HG02852 (cell line): ENCODE data around the gene C19orf38.
"Not testable (repeated sequence)": the region's sequence is repeated elsewhere in the genome, so short reads cannot be mapped to it uniquely, and the experiment has no call there.

Experiments used
- ATAC-seq: cut with Tn5 transposase; IDR thresholded peaks from one replicate; pipeline ENCODE4 v1.9.1; 2021; ENCODE audit warnings: mild to moderate bottlenecking, moderate library complexity; ENCODE audit not compliant: unreplicated experiment

The C19orf38 gene

DNA sequence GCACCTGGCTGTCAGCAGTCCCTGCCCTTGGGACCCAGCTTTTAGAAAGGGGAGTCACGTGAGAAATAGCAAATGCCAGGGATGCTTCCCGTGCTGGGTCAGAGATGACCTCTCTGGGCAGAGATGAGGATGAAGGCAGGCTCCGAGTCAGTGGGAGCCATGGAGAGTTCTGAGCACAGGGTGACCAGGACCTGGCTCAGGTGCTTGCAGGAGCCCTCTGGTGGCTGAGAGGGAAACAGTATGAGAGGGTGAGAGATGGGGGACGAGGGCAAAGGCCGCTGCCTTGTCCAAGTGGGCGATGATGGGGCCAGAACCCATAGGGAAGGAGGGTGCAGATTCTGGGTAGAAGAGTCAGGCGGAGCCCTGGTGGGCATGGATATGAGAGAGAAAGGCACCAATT lies 28.0 kb upstream of the C19orf38 start:
- ATAC-seq = no peak

- ATAC-seq = no peak
These were observed 24.5 kb upstream of the C19orf38 start for GRCh38 chr19:10823690-10824089.

- no peak for ATAC-seq
These were observed 22.0 kb upstream of the C19orf38 start for GRCh38 chr19:10826231-10826630.

DNA sequence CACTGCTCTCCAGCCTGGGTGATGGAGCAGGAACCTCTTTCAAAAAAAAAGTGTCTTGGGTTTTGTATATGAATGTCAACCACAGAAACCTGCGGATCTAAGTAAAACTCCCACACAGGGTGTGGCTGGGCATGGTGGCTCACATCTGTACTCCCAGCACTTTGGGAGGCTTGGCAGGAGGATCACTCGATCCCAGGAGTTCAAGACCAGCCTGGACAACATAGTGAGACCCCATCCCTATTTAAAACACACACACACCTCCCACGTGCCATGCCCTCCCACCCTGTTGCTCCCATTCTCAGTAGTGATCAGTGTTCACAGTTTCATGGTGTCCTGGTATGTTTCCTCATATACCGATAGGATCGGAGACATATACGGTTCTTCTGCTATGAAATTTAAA lies 21.4 kb upstream of the C19orf38 start:
- no peak for ATAC-seq

DNA sequence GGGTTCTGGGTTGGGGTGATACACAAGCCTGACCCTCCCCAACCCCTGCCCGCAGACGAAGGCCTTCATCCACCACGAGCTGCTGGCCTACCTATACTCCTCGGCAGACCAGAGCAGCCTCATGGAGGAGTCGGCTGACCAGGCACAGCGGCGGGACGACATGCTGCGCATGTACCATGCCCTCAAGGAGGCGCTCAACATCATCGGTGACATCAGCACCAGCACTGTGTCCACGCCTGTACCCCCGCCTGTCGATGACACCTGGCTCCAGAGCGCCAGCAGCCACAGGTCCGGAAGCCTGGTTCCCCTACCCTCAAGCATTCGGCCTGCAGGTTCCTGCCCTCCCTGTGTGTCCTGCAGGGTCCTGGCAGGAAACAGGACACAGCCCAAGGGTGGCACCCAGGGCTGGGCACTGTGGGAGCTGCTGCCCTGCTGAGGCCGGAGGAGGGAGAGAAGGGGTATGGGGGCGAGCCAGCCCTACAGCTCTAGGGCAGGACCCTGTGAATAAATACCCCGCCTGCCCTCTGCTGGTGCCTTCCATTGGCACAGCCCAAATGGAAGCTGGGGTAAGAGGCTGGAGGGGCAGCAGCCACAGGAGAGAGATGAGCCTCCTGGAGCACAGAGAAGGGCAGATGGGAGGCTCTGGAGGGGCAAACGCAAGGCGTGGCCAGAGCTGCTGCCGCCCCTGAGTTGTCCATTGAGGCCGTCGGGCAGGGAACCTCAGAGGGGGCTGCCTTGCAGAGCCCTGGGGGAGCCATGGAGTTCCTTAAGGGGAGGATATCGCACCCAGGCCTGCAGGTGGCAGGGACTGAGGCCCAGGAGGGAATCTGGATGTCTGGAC lies 19.0 kb upstream of the C19orf38 start:
- no peak for ATAC-seq

- no peak for ATAC-seq
These were observed 18.2 kb upstream of the C19orf38 start for GRCh38 chr19:10829967-10830366.

DNA sequence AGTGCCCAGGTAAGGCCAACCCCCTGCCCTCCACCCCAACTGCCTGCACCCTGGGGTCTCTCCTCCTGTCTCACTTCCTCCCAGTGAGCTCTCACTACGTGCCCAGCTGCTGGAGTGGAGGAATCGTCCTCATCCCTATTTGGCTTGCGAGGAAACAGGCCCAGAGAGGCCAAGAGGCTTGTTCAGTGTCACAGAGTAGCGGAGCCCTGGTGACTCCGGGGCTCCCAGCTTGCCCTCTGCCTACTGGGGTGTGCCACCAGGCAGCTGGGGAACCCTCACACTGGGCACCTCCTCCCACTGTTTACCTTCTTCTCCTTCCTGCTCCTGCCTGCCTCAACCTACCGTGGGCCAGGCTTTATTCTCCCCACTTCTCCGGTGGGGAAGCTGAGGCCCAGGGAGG lies 17.8 kb upstream of the C19orf38 start:
- no peak for ATAC-seq

GRCh38 chr19:10830931-10831779 lies 17.1 kb upstream of the C19orf38 start:
- ATAC-seq = no peak

DNA sequence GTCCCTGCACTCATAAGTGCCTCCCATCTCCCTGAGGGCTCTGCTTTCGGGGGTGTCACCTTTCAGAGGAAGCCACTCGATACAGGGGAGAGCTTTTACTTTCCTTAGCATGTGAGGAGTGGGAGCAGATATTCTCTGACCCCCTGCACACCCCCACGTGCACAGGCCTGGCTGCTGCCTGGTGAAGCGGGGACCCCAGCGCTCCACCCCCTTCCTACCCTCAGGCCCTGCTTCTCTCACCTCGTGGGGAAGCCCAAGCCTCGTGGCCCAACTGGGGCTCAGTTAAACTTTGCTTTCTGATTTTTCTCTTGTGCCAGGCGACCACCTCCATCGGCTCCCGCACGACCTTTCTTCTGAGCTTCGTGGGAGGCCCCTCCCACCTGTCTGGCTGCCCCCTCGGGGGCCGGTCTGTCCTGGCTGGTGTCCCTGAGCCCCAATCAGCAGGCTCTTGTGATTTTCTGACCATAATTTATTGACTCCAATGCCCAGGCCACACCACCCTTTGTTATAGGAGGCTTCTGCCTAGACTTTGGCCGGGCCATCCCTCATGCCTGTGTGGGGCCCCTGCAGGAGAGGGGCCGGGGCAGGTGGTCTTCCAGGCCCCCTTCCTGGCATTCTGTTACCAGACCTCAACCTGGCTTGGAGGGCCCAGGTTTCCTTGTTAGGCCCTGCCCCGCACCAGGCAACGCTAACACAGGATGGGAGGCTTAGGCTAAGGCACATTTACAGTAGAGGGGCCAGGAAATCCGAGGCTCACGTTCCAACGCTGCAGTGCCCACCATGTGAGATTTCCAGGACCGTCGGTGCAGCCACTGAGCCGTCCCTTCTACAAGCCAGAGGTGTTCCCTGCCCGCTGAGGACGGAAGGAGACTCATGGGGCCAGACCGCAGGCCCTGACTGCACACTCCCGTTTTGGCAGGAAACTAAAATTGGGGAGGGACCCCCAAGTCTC lies 16.0 kb upstream of the C19orf38 start:
- no peak for ATAC-seq

- ATAC-seq = no peak
These were observed 15.3 kb upstream of the C19orf38 start for GRCh38 chr19:10832939-10833296.

DNA sequence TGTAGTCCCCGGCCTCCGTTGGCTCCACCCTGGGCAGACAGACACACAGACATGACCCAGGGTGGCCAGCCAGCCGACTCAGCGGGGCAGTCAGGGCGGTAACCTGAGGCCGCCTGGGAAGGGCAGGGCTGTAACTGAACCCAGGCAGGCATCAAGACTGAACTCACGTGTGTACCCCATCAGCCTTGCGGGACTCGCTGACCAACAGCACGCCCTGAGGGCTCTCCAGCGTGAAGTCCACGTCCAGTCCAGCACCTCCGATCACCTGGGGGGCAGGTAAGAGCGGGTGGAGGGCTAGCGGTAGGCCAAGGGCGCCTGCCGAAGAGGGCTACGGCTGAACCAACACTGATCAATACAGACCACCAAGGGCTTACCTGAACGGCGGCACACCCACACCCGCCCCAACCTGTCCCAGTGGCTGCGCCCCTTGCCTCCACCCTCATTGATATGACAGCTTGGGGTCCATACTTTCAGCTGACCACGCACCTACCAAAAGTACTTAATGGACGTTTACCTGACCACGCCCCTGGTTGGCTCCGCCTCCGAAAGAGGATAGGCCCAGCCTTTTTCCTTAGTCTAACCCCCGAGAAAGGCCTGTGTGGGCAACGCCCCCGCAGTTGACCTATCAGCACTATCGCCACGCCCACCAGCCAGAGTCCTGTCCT lies 13.0 kb upstream of the C19orf38 start:
- ATAC-seq = no peak

DNA sequence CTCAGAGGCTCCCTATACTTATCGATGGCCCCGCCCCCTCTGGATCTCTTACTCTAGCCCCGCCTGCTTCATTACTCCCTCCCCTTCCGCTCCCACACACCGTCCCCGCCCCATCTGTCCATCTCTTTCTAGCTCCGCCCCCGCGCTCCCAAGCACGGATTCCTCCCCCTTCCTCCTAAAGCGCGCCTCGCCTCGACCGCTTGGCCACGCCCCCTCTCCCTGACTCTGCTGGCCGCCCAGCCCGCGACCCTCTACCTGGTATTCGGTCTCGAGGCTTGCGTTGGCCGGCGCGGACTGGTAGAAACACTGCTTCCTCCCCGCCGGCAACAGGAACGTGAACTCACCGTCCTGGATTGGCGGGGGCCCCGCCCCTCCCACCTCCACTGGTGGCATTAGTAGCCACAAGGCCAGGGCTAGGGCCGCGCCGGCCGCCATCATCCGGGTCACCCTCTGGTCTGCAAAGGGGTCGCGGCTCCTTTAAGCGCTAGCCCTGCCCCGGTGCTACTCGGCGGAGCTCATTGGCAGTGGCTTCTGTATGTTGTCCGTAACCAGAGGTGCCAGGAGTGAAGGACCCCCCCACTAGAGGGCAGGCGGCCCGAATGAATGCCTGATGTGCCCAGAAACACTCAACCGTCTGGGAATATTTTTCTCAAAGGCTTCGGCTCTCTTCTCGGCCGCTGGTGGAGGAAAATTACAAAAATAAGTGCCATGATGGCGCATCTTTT lies 12.3 kb upstream of the C19orf38 start, which contains the start of gene TMED1:
TSS of gene TMED1 (minus strand) at position 459 of the 725 bp plus-strand sequence. CDS start at position 438, 21 bp downstream.
- peak; percentile 73 for ATAC-seq

DNA sequence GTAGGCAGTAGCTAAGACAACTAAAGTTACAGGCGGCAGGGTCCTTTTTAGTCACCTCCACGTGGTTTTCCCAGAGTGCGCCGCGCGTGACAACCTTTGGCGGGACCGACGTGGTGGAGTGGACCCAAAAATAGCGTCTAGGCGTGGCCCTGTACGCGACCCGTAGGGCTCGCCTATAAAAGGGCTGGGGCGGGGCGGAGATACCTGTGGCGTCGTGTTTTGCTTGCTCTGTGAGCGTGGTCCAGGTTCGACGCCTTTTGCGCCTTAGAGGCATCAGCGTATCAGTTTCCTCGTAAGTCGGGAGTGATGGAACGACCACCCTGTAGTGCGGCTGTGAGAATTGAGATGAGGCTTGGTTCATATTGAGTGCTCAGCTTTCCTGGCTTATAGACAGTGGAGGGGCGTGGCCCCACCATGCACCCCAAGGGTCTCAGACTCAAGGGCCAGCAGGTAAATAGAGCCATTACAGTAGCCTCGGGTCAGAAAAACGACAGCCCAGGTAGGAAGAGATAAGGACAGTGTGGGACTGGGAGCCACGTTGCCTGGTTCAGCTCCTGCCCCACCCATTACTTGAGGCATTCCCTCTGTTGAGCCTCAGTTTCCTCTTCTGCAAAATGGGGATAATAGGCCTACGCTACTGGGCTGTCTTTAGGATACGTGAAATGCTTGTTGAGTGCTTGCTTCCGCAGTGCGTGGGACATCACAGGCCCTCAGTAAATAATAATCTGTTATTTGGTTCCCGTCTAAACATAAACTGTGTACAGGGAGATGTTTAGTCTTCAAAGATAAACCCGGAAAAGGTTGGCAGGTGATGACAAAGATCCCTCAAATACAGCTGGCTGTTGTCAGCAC lies 11.5 kb upstream of the C19orf38 start:
- peak; percentile 16 for ATAC-seq

- ATAC-seq = not testable (repeated sequence)
These were observed 10.6 kb upstream of the C19orf38 start for GRCh38 chr19:10837649-10838048.

- ATAC-seq = no peak
These were observed 9.8 kb upstream of the C19orf38 start for GRCh38 chr19:10838377-10838776.

- no peak for ATAC-seq
These were observed 8.8 kb upstream of the C19orf38 start for GRCh38 chr19:10839114-10840050.

DNA sequence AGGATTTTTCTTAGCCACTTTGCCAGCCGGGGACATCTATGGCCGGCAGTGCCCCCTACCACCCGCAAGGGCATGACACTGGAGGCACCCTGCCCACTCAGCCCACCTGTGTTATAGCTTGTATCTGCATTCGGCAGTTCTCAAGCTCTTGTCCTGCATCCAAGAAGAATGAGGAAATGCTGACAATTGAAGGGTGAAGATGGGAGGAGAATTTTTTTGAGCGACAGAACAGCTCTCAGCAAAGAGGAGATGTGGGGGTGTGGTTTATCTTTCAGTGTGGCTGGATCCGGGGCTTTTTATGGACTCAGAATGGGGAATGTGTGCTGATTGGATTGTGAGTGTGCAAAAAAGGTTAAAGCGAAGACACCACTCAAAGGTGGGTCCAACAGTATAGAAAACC lies 5.4 kb upstream of the C19orf38 start:
- no peak for ATAC-seq
